Keratinocyte (primary cell): Measurements from ENCODE around the gene TMA7.

ENCODE experiments used
- EZH2 ChIP-seq: IDR thresholded peaks from one replicate; pipeline ENCODE4 v1.6.1; 2012; ENCODE audit warnings: inconsistent platforms, mild to moderate bottlenecking, low read length, moderate library complexity
- TF ChIP-seq, protein P1 (sequence below), 3 experiments: IDR thresholded peaks in 1 of 3; conservative IDR thresholded peaks in 1 of 3; optimal IDR thresholded peaks in 1 of 3; 2 replicates in 2 of 3; 3 replicates in 1 of 3; pipeline versions ENCODE3 to v1.5.1; 2011; ENCODE audit warnings: low read length in 3 of 3, mild to moderate bottlenecking in 3 of 3, moderate library complexity in 2 of 3, control low read depth in 1 of 3, inconsistent platforms in 1 of 3; ENCODE audit not compliant: insufficient read depth in 2 of 3; ENCODE audit errors: extremely low read depth in 1 of 3

DNA sequence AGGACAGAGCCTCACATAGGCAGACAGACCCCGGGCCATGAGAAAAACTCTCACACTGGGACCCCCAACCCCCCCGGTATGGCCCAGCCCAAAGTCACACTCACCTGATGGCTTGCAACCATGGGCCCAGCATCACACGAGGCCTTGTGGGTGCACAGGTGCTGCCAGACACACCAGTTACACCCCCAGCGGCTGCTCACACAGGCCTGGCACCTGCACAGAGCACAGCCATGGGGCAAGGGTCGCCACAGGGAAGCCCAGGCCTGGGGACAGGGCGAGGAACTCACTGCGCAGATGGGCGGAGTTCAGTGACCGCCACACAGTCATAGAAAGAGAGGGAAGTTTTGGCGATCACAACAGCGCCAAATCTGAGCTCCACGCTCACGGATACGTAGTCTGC lies 19.5 kb upstream of the TMA7 start:
- TF ChIP-seq, protein P1, sequence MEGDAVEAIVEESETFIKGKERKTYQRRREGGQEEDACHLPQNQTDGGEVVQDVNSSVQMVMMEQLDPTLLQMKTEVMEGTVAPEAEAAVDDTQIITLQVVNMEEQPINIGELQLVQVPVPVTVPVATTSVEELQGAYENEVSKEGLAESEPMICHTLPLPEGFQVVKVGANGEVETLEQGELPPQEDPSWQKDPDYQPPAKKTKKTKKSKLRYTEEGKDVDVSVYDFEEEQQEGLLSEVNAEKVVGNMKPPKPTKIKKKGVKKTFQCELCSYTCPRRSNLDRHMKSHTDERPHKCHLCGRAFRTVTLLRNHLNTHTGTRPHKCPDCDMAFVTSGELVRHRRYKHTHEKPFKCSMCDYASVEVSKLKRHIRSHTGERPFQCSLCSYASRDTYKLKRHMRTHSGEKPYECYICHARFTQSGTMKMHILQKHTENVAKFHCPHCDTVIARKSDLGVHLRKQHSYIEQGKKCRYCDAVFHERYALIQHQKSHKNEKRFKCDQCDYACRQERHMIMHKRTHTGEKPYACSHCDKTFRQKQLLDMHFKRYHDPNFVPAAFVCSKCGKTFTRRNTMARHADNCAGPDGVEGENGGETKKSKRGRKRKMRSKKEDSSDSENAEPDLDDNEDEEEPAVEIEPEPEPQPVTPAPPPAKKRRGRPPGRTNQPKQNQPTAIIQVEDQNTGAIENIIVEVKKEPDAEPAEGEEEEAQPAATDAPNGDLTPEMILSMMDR (optimal IDR thresholded peaks at IDR 0.05 in 1 of 3, IDR thresholded peaks at IDR 0.05 in 1 of 3, conservative IDR thresholded peaks at IDR 0.05 in 1 of 3; ENCODE audit: extremely low read depth in 1 of 3, insufficient read depth in 2 of 3, low read length in 3 of 3): no peak
- TF ChIP-seq EZH2: no peak
